Esophagus muscularis mucosa (tissue), 3 donors: ENCODE data around the gene TTC7B.

ENCODE experiments used
- CTCF ChIP-seq, 3 experiments: fragments of 200-600 bp in 2 of 3; fragments of 450-650 bp in 1 of 3; sonication (generic) in 2 of 3; IDR thresholded peaks; one replicate each; pipeline ENCODE4 v1.5.1; 2017 to 2019; ENCODE audit warnings: antibody characterized with exemption in 3 of 3, mild to moderate bottlenecking in 2 of 3, moderate library complexity in 1 of 3
- EP300 ChIP-seq: sonication (generic); formaldehyde crosslinking; IDR thresholded peaks from one replicate; pipeline ENCODE4 v1.6.1; 2017; ENCODE audit warnings: antibody characterized with exemption

GRCh38 chr14:90675399-90675798 is 140.8 kb downstream of the TTC7B start:
- TF ChIP-seq CTCF (IDR thresholded peaks at IDR 0.05), result no peak
- no peak for TF ChIP-seq EP300
